ENCODE measurements around the gene MED13L.
"Not testable (repeated sequence)": the region's sequence is repeated elsewhere in the genome, so short reads cannot be mapped to it uniquely, and the experiment has no call there.

Gene MED13L

DNA sequence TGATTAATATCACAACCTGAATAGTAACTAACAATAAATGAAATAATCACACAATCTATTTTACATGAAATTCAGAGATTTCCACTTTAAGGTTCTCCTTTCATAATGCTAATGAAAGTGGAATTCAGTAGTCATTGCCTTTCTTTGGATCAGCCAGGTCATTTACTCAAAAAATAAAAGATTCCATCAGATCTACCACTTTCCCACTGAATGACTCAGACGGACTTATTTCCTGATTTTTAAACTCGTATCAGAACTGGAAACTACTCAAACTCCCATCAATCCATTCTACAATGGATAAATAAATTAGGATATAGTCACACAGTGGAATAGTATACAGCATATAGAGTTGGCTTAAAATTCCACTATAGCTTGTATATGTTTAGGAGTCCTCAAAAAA, 237.1 kb downstream of the MED13L start:
- no peak for DNase-seq

DNA sequence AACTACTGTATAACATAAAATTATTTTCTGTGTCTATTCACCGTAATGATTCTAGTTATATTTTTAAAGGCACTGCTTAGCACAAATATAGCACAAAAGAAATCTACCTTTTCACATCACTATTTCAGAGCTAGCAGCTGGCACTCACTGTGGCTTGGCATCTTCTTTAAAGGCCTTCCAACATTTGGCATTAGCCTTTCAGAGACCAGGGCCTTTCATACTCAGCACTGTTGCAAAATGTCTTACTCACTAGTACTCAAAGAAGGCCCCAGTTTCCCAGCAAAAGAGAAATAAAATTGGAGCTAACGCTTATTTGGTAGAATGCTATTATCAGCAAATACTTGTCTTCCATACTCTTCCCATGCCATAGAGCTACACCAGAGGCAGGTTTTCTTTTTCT, 238.4 kb downstream of the MED13L start:
- DNase-seq, result no peak

DNA sequence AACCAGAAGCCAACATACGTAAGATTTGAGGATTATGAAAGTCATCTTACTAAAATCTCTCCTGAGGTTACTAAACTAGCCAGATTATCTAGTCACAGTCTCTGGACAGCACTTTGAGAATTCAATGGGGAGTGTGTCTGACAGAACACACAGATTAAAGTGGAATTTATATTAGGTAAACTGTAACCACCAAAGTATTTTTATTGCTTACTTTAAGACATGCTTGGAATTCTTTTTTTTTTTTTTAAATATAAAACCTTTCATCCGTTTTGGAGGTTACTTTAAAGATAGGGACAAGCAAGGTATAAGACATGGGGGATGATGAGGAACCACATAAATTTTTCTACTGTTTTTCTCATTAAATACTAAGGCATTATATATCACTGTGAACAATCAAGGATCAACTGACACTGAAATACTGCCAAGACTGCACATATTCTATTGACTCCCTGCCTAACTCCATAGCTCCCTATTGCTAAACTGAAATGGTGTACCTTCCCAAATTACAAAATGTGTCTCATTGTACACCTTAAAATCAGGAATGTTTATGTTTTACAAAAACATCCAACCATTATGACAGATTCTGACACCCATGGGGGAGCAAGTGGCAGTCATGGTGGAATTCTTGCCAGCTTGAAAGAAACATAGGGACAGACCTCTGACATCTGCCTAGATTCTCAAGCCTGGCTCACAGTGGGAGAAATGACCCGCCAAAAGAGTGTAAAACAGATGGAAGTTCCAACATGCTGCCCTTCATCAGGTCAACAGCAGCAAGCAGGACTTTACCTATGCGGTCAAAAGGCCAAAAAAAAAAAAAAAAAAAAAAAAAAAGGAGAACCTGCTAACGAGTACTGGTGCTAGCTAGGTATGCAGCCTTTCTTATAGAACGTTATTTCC, 239.3 kb downstream of the MED13L start:
- no peak for DNase-seq

DNA sequence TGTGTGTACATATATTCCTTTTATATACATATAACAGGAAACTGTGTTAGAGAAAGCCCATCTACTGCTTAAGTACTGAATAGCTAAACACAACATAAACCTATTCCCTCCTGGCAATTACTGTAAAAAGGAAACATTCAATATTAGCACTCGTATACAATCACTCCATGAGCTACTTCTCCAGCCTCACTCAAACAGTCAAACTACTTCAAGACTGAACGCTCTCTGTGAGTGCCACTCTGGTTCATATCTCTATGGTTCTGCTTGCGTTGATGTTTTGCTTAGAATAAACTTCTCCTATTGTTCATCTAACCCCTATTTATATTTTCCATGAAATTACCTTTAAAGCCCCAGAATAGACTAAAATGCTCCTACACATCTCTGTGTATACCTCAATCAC, 243.7 kb downstream of the MED13L start:
- DNase-seq, result no peak

DNA sequence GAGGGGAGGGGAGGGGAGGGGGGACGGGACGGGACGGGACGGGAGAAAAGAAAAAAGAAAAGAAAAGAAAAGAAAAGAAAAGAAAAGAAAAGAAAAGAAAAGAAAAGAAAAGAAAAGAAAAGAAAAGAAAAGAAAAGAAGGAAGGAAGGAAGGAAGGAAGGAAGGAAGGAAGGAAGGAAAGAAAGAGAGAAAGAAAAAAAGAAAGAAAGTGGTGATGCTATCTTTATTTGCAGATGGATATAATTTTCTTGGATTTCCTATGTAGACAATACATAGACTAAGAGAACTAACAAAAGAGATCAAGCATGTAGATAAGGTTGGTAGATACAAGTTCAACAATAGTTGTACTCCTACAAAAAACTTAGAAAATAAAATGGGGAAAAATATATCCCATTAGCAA, 245.9 kb downstream of the MED13L start:
- DNase-seq, result not testable (repeated sequence)

DNA sequence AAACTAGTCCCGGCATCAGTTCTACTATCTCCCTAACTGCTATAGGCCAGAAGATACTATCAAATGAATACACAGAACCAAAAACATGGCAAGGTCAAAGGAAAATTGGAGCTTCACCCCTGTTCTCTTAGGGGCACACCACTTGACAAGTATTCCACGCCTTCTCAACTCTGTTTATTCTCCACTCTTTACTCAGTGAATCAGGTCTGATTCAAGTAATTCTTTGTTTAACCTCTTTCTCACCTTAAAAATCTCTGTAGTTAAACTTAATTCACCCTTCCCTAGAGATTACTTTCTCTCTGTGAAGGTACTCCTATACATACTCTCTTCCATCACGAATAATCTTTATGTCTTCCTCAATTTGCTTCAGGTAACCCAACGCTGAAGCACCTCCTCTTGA, 248.9 kb downstream of the MED13L start:
- no peak for DNase-seq

DNA sequence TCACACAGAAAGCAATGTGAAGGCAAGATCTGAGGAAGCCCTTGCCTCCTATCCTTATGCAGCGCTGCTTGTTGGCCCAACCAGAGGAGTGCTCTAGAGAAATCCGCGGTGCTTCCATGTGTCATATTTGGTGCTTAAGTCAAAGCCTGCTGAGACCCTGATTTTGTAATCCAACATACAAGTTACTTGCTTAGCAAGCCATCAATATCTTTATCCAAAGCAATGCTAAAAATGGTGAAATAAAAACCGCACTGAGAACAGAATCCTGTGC, 250.0 kb downstream of the MED13L start:
- DNase-seq, result no peak

DNA sequence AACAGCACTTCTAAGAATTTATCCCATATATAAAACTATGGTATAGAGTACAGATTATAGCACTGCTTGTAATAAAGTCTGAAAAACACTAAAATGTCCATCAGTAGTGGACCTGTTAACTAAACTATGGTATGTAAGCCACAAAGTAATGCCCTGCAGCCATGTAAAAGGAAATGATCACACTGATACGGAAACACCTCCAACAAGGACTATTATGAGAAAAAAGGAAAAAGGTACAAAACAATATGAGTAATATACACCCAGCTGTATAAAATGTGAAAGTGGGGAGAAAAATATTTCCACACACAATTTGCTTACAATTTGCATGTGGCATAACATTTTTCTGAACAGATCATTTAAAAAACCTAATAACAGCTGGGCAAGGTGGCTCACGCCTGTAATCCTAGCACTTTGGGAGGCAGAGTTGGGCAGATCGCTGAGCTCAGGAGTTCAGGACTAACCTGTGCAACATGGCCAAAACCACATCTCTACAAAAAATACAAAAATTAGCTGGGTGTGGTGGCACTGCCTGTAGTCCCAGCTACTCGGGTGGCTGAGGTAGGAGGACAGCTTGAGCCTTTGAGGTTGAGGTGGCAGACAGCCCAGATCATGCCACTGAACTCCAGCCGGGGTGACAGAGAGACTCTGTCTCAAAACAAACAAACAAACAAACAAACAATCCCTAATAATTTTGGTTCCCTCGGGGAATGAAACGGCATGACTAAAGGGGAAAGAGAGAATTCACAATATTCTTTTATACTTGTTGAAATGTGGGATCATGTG, 250.5 kb downstream of the MED13L start:
- DNase-seq, result no peak

DNA sequence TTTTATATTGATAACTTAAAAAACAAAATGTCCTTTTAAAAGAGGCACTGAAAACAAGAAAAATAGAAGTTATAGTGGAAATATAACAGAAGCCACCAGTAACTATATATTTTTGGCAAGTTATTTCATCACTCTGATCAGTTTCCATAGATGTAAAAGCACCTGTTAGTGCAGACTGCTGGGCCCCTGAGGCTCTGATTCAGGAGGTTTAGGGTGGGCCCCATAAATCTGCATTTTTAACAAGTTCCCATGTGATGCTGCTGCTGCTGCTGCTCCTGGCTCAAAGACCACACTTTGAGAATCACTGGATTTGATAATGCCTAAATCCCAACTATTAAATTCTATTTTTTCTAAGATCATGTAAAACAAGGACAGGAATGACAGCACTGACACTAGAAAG, 251.1 kb downstream of the MED13L start:
- no peak for DNase-seq

DNA sequence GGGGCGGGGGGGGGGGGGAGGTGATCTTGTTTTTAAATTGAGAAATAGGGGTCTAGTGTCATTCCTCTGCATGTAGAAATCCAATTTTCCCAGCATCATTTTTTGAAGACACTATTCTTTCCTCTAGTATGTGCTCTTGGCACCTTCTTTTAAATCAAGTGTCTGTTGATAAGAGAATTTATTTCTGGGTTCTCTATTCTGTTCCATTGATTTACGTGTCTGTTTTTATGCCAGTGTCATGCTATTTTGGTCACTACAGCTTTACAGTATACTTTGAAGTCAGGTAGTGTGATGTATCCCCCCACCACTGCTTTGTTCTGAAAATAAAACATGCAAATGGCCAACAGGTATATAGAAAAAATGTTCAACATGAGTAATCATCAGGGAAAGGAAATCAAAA, 252.7 kb downstream of the MED13L start:
- DNase-seq, result no peak

DNA sequence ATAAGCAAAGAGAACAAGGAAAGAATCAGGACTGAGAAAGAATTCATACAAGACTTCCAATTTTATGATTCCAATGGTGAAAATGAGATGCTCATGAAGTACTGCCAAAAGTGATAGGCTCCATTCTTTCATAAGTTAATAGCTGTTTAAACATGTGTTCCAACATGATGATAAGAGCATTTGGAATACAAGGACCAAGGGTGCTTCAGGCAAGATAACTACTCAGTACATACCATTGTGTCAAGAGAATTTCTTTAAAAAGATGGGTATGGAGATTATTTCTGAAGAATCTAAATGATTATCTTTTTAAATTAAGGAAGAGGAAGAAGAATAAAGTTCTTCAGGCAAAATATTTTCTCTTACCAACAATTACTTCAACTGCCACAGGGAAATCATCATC, 258.1 kb downstream of the MED13L start:
- no peak for DNase-seq

DNA sequence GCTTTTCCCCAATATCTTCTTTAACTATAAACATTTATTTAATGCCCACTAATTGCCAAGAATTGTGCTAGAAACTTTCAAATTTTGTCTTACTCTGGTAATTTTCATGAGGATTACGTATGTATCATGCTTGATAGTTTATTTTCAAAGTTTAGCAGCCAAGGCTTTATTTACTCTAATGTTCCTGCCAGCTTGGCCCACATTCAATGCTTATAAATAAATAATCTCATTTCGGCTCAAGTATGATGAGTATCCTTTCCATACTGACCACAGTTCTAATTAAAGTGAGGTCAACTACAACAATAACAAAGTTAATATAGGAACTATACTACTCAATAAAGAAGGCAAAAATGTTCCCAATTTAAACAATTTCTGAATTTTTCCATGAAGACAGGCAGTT, 259.2 kb downstream of the MED13L start:
- no peak for DNase-seq

DNA sequence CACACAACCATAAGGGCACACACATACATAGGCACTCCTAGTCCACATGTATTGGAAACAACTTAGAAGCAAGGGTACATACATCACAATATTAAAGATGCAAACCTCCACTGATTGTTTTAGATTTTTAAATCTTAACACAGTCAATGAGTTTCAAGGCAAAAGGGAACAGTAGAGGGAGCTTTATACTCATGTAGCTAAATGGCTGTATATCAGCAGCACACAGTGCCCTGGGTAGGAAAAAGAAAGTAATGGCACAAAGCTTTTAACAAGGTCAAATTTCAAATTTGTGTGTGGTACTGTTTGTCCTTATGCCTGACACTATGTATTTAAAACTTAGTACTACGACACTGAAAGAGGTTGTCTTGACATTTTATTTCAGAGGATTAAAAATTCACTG, 262.0 kb downstream of the MED13L start:
- DNase-seq, result no peak

DNA sequence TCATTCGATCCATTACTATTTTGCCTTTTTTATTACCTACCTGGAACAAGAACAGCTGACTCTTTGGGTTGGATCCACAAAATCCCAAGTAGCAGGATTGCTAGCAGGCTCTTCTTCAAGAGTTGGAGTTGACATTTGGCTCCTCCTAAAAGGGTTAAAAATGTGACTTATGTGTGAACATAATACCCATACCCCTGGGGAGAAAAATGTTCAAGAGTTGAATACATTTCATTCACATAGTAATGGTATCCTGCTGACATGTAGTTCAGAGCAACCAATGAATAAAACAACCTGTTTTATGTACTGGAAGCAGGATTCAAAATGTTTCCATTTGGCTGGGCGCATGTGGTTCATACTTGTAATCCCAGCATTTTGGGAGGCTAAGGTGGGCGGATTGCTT, 264.7 kb downstream of the MED13L start:
- DNase-seq, result no peak

DNA sequence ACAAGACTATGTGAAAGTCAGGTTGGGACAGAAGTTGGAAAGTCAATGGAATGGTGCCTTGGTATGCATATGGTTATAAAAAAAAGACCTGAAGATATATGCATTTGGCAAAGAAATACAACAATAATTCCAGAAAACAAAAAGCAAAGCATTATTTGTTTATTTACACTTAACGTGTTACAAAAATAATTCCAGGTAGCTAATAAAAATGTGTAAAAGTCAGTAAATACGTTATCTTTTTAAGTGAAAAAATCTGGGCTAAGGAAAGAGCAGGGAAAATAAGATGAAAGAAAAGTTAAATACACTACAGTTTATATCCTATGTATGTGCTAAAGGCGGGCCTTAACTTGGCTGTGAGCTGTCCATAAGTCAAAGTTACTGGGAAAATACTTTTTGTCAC, 266.3 kb downstream of the MED13L start:
- DNase-seq, result no peak

DNA sequence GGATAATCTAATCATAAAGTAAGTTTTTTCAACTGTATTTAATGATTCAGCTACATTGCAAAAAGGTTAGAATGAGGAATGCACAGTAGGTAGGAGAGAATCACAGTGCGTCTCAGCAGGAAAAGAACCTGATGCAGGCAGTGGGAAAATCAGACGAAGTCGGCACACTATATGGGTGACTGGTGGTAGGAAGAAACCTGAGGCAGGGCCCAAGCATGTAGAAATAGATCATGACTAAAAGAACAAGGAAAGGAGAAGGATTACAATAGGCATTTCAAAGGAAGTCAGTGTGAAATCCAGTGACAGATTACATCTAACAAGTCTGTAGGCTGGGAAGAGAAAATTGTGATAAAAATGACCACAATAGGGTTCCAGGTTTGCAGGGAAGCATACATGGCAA, 267.0 kb downstream of the MED13L start:
- DNase-seq, result no peak

DNA sequence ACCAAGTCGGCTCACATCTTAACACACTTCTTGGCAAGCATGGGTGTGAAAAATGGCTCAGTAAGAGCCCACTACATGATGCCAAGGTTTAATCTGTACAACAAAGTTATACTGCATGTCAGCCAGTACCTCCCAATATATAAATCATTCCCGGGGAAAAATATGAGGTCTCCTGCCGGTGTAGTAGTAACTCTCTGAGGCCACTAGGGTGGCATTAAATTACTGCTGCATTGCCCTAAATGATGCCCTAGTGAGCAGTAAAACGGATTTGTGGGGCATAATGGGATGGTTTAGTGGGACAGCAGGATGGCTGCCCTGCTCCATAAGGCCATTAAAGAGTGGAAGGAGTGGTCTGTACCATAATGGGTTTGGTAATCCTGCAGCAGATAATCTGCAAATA, 267.7 kb downstream of the MED13L start:
- DNase-seq, result no peak

DNA sequence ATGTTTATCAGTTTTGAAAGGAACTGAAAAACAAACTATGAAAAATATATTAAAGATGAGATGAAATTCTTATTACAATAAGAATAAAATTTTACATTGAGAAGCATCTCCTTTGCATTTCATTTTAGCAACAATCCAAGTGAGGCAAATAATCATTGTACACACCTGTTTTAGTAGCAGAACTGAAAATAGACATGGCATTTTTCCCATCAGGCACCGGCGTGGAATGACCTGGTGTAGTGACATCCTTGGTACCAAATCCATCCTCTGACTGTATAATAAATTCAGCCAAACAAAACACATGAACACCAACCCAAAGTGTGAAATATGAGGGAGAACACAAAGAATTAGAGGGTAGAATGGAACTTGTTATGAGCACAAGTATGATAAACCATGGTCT, 271.4 kb downstream of the MED13L start:
- DNase-seq, result no peak

DNA sequence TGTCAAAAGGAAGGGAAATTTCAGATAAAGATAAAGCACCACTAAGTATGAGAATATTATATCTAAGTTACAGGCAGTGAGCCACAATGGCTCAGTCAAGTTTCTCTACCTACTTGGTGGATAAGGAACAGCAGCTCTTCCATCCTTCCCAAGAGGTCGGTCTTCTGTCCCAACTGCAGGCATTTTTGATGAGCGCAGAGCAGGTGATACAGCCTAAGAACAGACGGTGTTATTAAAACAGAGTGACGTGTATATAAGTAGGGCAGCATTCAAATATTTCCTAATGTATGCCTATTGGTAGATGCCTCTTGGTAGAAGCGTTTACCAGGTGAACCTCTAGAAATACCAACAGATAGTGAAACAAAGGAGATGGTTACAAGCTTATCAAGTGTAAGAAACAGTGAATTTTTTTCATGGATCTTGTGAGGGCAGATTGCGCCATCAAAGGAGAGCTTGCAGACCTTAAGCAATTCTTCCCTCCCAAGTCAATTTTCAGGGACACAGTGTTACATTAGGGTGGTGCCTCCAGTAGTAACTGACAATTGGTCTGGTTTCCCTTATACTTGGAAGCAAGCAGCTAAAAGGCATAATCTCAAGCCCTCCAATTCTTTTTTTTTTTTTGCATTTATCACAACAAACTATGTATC, 274.5 kb downstream of the MED13L start:
- DNase-seq, result no peak

DNA sequence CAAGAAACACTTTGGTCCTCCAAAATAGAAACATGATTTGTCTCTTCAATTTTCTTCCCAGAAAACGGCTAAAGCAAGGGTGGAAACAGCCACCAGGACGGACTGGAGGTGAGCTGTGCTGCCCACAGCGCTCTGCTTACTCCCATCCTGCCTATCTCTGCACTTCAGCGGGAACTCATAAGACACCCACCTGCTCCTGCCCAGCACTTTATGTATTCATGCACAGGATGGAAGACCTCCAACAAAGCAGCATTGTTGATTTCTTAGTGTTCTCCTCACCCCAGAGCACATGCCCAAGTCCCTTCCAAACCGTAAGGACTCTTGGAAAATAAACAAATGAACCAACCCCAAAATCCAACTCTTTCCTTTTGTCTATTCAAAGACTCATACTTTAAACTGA, 277.2 kb downstream of the MED13L start:
- DNase-seq, result no peak

DNA sequence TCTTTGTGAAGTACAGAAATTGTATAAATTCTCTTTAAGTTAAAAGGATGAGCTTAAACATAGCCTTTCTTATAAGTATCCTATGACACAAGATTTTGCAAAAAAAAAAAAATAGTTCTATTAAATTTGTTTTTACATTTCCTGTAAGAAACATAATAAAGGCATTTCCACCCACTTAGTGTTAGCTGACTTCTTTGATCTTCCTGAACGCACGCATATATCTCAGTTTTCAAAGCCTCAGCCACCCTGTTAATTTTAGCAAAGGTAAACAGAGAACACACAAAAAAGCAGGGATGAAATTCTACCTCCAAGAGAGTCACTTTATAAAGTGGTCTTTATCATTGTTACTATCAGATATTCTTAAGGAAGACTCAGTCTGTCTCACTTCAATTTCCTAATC, 277.9 kb downstream of the MED13L start:
- DNase-seq, result no peak

DNA sequence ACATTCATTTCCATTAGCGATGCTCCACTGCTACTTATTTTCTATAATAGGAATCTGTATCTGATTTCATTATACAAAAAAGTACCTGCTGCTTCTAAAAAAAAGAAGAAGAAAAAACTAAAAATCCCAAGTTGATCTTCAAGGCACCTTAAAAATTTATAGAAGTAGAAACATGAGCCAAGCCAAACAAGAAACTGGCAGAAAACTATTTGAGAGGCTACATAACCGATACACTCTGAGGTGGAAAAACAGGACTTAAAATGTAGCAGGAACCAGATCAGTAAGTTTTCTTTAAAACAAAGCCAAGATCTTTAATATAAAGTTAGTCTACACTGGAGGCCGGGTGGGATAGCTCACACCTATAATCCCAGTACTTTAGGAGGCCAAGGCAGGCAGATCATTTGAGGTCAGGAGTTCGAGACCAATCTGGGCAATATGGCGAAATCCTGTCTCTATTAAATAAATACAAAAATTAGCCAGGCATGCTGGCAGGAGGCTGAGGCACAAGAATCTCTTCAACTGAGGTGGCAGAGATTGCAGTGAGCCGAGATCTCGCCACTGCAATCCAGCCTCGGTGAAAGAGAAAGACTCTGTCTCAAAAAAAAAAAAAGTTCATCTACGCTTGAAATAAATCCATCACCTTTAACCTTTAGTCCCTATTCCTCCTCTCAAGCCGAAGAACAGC, 278.6 kb downstream of the MED13L start:
- DNase-seq, result no peak

DNA sequence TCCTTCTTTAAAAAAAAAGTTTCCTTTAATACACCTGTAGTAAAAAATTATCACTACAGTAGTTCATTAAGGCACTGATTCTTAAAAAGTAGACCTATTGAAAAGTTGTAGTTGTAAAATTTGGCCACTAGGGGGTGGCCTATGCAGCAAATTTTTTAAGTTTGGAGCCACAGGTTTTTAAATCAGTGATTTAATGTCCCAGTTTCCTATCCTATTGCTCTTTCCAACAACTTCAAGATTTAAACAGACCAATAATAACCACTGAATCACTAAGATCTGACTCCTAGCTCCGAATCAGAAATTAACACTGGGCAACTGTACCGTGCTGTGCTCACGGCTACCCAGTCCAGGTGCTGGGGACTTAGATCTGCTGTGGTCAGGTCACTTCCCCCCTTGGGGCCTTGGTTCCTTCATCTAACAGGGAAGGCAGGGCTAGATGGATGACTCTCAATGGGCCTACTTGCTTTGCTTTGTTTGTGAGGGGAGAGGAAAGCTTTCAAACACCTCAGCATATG, 279.3 kb downstream of the MED13L start:
- DNase-seq, result no peak

Data from CD4-positive, alpha-beta T cell treated with Interleukin-15 for 1 hour (primary cell).